GM12864 (cell line): ENCODE results near the gene BMERB1.

ENCODE experiments used
- DNase-seq: peaks from one replicate; pipeline ENCODE4 v3.0.0-alpha.2; 2011; ENCODE audit warnings: low read depth
- H3K4me3 ChIP-seq: 2 replicates; pipeline ENCODE4 v1.5.1; 2011; ENCODE audit warnings: mild to moderate bottlenecking, low read depth, low read length, control low read depth
- CTCF ChIP-seq: IDR thresholded peaks from 2 replicates; pipeline ENCODE4 v1.5.1; 2011; ENCODE audit warnings: low read depth, mild to moderate bottlenecking, moderate library complexity, low read length, control low read depth, inconsistent platforms; ENCODE audit errors: missing control alignments

The BMERB1 gene

GRCh38 chr16:15521758-15522509 lies 87.5 kb downstream of the BMERB1 start:
- no peak overlapping the region for H3K4me3 ChIP-seq
- no peak for TF ChIP-seq CTCF
- no peak for DNase-seq

GRCh38 chr16:15523092-15523541 lies 88.7 kb downstream of the BMERB1 start:
- no peak for DNase-seq
- TF ChIP-seq CTCF, result no peak
- H3K4me3 ChIP-seq, result no peak overlapping the region

GRCh38 chr16:15523939-15524338 lies 89.6 kb downstream of the BMERB1 start:
- H3K4me3 ChIP-seq, result no peak overlapping the region
- no peak for DNase-seq
- TF ChIP-seq CTCF, result no peak

- no peak for TF ChIP-seq CTCF
- no peak for DNase-seq
- H3K4me3 ChIP-seq, result no peak overlapping the region
Measured at GRCh38 chr16:15524966-15525365, 90.6 kb downstream of the BMERB1 start.

- DNase-seq, result no peak
- H3K4me3 ChIP-seq, result no peak overlapping the region
- TF ChIP-seq CTCF, result no peak
Measured at GRCh38 chr16:15526097-15526496, 91.7 kb downstream of the BMERB1 start.

GRCh38 chr16:15526731-15527130 lies 92.3 kb downstream of the BMERB1 start:
- no peak for DNase-seq
- TF ChIP-seq CTCF, result no peak
- H3K4me3 ChIP-seq, result no peak overlapping the region

- no peak for TF ChIP-seq CTCF
- DNase-seq, result no peak
- no peak overlapping the region for H3K4me3 ChIP-seq
Measured at GRCh38 chr16:15529673-15530072, 95.3 kb downstream of the BMERB1 start.
